NCI-H2227 treated with DMSO at 0.1 percent for 48 hours (cell line): Measurements from ENCODE around the gene THAP7.
"Not testable (repeated sequence)": the region's sequence is repeated elsewhere in the genome, so short reads cannot be mapped to it uniquely, and the experiment has no call there.

Experiments
- DNase-seq: peaks from one replicate; lab custom pipeline; 2025; lab: John Stamatoyannopoulos, UW

THAP7 gene

GRCh38 chr22:21013657-21014201 lies 11.8 kb upstream of the THAP7 start:
- no peak for DNase-seq

- DNase-seq = no peak
These were observed 10.8 kb upstream of the THAP7 start for GRCh38 chr22:21012446-21013407.

- DNase-seq = no peak
These were observed 8.7 kb upstream of the THAP7 start for GRCh38 chr22:21010426-21011113.

- DNase-seq = no peak
These were observed 7.9 kb upstream of the THAP7 start for GRCh38 chr22:21009638-21010425.

GRCh38 chr22:21009208-21009607 lies 7.3 kb upstream of the THAP7 start:
- DNase-seq = not testable (repeated sequence)

- DNase-seq = no peak
These were observed 1.9 kb upstream of the THAP7 start for GRCh38 chr22:21003782-21004181.

GRCh38 chr22:21000987-21001600 lies 824 bp downstream of the THAP7 start:
- DNase-seq = no peak

GRCh38 chr22:21000207-21000986 lies 1.5 kb downstream of the THAP7 start:
- no peak for DNase-seq

GRCh38 chr22:20999350-21000206 lies 2.3 kb downstream of the THAP7 start:
- no peak for DNase-seq

GRCh38 chr22:20998411-20999336 lies 3.2 kb downstream of the THAP7 start:
- DNase-seq = no peak

- DNase-seq = no peak
These were observed 4.2 kb downstream of the THAP7 start for GRCh38 chr22:20997536-20998257.

- DNase-seq = no peak
These were observed 5.1 kb downstream of the THAP7 start for GRCh38 chr22:20996598-20997535.

GRCh38 chr22:20996031-20996410 lies 5.9 kb downstream of the THAP7 start:
- no peak for DNase-seq

GRCh38 chr22:20995329-20996030 lies 6.4 kb downstream of the THAP7 start:
- no peak for DNase-seq

GRCh38 chr22:20994902-20995241 lies 7.0 kb downstream of the THAP7 start:
- no peak for DNase-seq

- no peak for DNase-seq
These were observed 7.6 kb downstream of the THAP7 start for GRCh38 chr22:20994128-20994901.
